Sigmoid colon (tissue), 7 donors: ENCODE measurements around the gene C18orf32. TPM values are rescaled to one million over a fixed set of nuclear protein-coding genes. Genes with fewer than 3 reads are reported as not detected.
"Not testable (repeated sequence)": the region's sequence is repeated elsewhere in the genome, so short reads cannot be mapped to it uniquely, and the experiment has no call there.

Experiments
- DNase-seq: peaks from one replicate; pipeline ENCODE4 v3.0.0-alpha.2; 2019
- H3K27ac ChIP-seq, 4 donors: fragments of 200-600 bp; sonication (generic); one replicate each; pipeline ENCODE4 v1.5.1; 2016 to 2019; ENCODE audit warnings: mild to moderate bottlenecking in 1 of 4
- H3K27me3 ChIP-seq, 3 donors: fragments of 200-600 bp; sonication (generic); one replicate each; pipeline ENCODE4 v1.5.1; 2019; ENCODE audit warnings: mild to moderate bottlenecking in 1 of 3
- H3K36me3 ChIP-seq, 4 donors: fragments of 200-600 bp; sonication (generic); one replicate each; pipeline ENCODE4 v1.5.1; 2016 to 2019
- H3K4me1 ChIP-seq, 4 donors: fragments of 200-600 bp; sonication (generic); one replicate each; pipeline ENCODE4 v1.5.1; 2017 to 2019
- H3K4me3 ChIP-seq, 4 donors: fragments of 200-600 bp; sonication (generic); one replicate each; pipeline ENCODE4 v1.5.1; 2017 to 2019; ENCODE audit warnings: mild to moderate bottlenecking in 2 of 4, moderate library complexity in 1 of 4
- H3K9me3 ChIP-seq, 4 donors: fragments of 200-600 bp in 3 of 4; sonication (generic) in 3 of 4; one replicate each; pipeline versions ENCODE4 v1.5.1 to v1.6.1; 2013 to 2019
- EP300 ChIP-seq, 4 donors: sonication (generic); formaldehyde crosslinking; IDR thresholded peaks; one replicate each; pipeline ENCODE4 v1.6.1; 2017; ENCODE audit warnings: antibody characterized with exemption in 4 of 4
- POLR2A ChIP-seq, 2 donors: fragments of 450-650 bp; IDR thresholded peaks; one replicate each; pipeline ENCODE4 v1.6.1; 2016; ENCODE audit warnings: antibody characterized with exemption in 2 of 2, mild to moderate bottlenecking in 2 of 2, moderate library complexity in 2 of 2
- POLR2AphosphoS5 ChIP-seq, 4 donors: sonication (generic); formaldehyde crosslinking; IDR thresholded peaks; one replicate each; pipeline ENCODE4 v1.6.1; 2017; ENCODE audit warnings: antibody characterized with exemption in 4 of 4
- WGBS, 2 donors: extraction: QIAGEN DNeasy Blood & Tissue Kit; methylation state at CpG; one replicate each; pipeline ENCODE4 v1.1.7; 2013; 5-methylcytosine and 5-hydroxymethylcytosine counted together
- intact Hi-C: fragments of 100-400 bp; cut with DNase I; formaldehyde crosslinking; loops from one replicate; pipeline ENCODE4 v1.15.1; 2023
- polyA plus RNA-seq, 3 donors: library from polyadenylated mRNA; stranded (reverse); fragments of 200-250 nt; gene quantifications; one replicate each; pipeline ENCODE4 v1.2.3, GENCODE V29; 2013
- total RNA-seq, 4 donors: library from RNA; depleted of rRNA; stranded (reverse); fragments of >200 nt; gene quantifications; one replicate each; pipeline ENCODE4 v1.1.0, GENCODE V29; 2016
- TF ChIP-seq, protein P1 (sequence below), 4 experiments: fragments of 450-650 bp in 3 of 4; fragments of 200-600 bp in 1 of 4; IDR thresholded peaks; one replicate each; pipeline ENCODE4 v1.5.1; 2016 to 2019; ENCODE audit warnings: antibody characterized with exemption in 4 of 4, mild to moderate bottlenecking in 3 of 4, moderate library complexity in 2 of 4
- donor health status: healthy with polysubstance abuse.
- donor health status: Bipolar disorder and iron deficiency.
- donor health status: healthy.

C18orf32 gene
- total and polyA plus RNA-seq, 7 donors = 29.1 to 68.7 (median 57.8) TPM

GRCh38 chr18:49521216-49521835, 34.3 kb upstream of the C18orf32 start:
- Histone ChIP-seq H3K27me3 (no peaks in the 10 kb centered on the region), H3K27ac (no peak overlapping the region), H3K9me3 (no peaks in the 10 kb centered on the region), H3K36me3 (no peaks in the 10 kb centered on the region), H3K4me1 (no peaks in the 10 kb centered on the region), H3K4me3 (no peak overlapping the region)
- WGBS, 2 donors = 91 to 94% methylated on average over 7 of the region's 7 CpGs
- intact Hi-C loops = no loop called here
- peak; percentile 19 for DNase-seq
- no peak for TF ChIP-seq POLR2AphosphoS5 (IDR thresholded peaks at IDR 0.05)
- TF ChIP-seq, protein P1, sequence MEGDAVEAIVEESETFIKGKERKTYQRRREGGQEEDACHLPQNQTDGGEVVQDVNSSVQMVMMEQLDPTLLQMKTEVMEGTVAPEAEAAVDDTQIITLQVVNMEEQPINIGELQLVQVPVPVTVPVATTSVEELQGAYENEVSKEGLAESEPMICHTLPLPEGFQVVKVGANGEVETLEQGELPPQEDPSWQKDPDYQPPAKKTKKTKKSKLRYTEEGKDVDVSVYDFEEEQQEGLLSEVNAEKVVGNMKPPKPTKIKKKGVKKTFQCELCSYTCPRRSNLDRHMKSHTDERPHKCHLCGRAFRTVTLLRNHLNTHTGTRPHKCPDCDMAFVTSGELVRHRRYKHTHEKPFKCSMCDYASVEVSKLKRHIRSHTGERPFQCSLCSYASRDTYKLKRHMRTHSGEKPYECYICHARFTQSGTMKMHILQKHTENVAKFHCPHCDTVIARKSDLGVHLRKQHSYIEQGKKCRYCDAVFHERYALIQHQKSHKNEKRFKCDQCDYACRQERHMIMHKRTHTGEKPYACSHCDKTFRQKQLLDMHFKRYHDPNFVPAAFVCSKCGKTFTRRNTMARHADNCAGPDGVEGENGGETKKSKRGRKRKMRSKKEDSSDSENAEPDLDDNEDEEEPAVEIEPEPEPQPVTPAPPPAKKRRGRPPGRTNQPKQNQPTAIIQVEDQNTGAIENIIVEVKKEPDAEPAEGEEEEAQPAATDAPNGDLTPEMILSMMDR (IDR thresholded peaks at IDR 0.05) = no peak
- no peak for TF ChIP-seq POLR2A (IDR thresholded peaks at IDR 0.05)
- no peak for TF ChIP-seq EP300 (IDR thresholded peaks at IDR 0.05)

DNA sequence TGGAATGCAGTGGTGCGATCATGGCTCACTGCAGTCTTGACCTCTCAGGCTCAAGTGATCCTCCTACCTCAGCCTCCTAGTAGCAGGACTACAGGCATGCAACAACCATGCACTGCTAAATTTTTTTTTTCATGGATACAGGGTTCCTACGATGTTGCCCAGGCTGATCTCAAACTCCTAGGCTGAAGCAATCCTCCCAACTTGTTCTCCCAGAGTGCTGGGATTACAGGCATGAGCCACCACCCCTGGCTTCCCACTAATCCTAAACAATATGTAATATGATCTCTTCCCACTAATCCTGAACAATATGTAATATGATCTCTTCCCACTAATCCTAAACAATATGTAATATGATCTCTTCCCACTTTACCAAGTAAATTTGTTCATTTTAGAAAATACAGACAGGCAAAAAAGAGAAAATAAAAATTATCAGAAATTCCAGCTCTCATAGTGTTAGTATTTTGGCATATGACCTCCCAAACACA, 33.7 kb upstream of the C18orf32 start:
- Histone ChIP-seq H3K36me3 (no peaks in the 10 kb centered on the region), H3K9me3 (no peaks in the 10 kb centered on the region), H3K27me3 (no peaks in the 10 kb centered on the region), H3K27ac (no peak overlapping the region), H3K4me1 (no peaks in the 10 kb centered on the region), H3K4me3 (no peak overlapping the region)
- WGBS, 2 donors = 81 to 85% methylated on average over 2 of the region's 2 CpGs
- DNase-seq = no peak
- TF ChIP-seq EP300 (IDR thresholded peaks at IDR 0.05) (no peak), POLR2A (IDR thresholded peaks at IDR 0.05) (no peak)
- TF ChIP-seq, protein P1 (IDR thresholded peaks at IDR 0.05) = no peak
- intact Hi-C loops = no loop called here

DNA sequence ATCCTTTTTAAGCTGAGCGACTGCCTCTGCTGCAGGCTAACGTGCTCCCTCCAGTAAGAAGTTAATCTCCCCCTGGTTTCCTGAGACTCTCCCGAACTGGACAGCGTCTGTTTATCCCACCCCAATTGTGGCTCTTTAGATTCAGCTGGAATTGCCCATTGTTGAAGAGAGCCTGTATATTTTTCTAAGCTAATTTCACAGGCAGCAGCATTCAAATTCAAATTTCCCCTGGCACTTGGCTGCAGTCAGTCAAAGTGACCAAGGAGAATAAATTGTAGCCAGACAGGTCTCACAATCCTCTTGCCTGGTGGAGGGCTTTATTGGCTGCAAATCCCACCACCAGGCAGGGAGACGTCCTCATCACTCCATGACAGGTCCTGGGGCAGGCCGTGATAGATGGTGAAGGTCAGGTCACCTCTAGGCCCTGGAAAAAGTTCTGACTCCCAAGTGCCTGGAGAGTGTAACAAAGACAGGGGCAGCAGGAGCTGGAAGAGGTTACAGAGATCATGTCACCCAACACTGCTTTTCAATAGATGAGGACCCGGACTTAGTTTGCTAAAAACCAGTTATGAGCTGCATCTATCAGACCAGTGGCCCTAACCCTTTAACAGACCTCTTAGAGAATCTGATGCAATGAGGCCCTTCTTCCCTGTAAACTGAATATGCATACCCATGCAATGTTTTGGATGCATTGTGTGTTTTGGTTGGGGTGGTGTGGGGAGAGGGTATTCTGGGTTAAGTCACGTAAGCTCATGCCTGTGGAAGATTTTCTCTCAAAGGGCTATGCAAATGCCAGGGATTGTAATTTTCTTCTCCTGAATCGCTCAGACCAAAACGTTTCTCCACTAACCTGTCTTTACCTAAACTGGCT, 32.3 kb upstream of the C18orf32 start:
- intact Hi-C loops = no loop called here
- Histone ChIP-seq H3K27me3 (no peaks in the 10 kb centered on the region), H3K27ac (no peak overlapping the region), H3K9me3 (no peaks in the 10 kb centered on the region), H3K36me3 (no peaks in the 10 kb centered on the region), H3K4me1 (no peaks in the 10 kb centered on the region), H3K4me3 (no peak overlapping the region)
- DNase-seq = peak; percentile 28
- no peak for TF ChIP-seq EP300 (IDR thresholded peaks at IDR 0.05)
- 86 to 90% methylated on average over 10 of the region's 10 CpGs for WGBS, 2 donors

DNA sequence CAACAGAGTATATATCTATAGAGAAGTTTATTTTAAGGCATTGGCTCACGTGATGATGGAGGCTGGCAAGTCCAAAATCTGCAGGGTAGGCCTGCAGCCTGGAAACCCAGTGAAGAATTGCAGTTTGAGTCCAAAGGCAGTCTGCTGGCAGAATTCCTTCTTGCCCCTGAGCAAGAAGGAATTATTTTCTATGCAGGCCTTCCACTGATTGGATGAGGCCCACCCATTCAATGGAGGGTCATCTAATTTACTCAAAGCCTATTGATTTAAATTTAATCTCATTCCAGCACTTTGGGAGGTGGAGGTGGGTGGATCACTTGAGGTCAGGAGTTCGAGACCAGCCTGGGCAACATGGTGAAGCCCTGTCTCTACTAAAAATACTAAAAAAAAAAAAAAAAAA, 30.4 kb upstream of the C18orf32 start:
- Histone ChIP-seq H3K9me3 (no peaks in the 10 kb centered on the region), H3K4me3 (no peak overlapping the region), H3K4me1 (no peaks in the 10 kb centered on the region), H3K27ac (no peak overlapping the region), H3K36me3 (no peaks in the 10 kb centered on the region), H3K27me3 (no peaks in the 10 kb centered on the region)
- TF ChIP-seq POLR2AphosphoS5 (IDR thresholded peaks at IDR 0.05) (no peak), EP300 (IDR thresholded peaks at IDR 0.05) (no peak), POLR2A (IDR thresholded peaks at IDR 0.05) (no peak)
- TF ChIP-seq, protein P1 (IDR thresholded peaks at IDR 0.05) = no peak
- no peak for DNase-seq
- intact Hi-C loops = no loop called here
- WGBS, 2 donors = 84 to 94% methylated on average over 2 of the region's 2 CpGs

DNA sequence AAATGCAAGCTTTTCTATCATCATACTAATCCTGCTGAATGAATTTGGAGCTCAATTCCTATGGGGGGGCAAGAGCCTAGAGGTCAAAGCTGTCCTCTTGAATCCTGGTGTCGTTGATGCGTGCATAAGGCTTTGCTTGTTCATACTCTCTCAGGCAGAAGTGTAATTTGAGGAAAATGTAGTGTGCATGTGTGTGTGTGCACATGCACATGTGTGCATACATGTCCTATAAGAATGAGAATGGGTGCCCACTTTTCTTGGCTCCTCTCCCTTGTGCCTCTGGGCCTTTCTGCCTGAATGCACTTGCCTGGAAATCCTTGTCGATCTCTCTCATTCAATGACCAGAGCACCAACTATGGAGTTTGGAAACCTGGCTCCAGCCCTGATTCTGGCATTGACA, 28.5 kb upstream of the C18orf32 start:
- Histone ChIP-seq H3K4me3 (no peak overlapping the region), H3K36me3 (no peaks in the 10 kb centered on the region), H3K27me3 (no peaks in the 10 kb centered on the region), H3K27ac (no peak overlapping the region), H3K9me3 (no peaks in the 10 kb centered on the region), H3K4me1 (no peaks in the 10 kb centered on the region)
- DNase-seq = no peak
- intact Hi-C loops = no loop called here
- WGBS, 2 donors = 92 to 98% methylated on average over 3 of the region's 3 CpGs
- TF ChIP-seq, protein P1 (IDR thresholded peaks at IDR 0.05) = no peak
- TF ChIP-seq EP300 (IDR thresholded peaks at IDR 0.05) = no peak
- TF ChIP-seq POLR2A (IDR thresholded peaks at IDR 0.05) = no peak
- no peak for TF ChIP-seq POLR2AphosphoS5 (IDR thresholded peaks at IDR 0.05)

GRCh38 chr18:49515003-49515402, 28.0 kb upstream of the C18orf32 start:
- 76 to 97% methylated on average over 5 of the region's 5 CpGs for WGBS, 2 donors

More at GRCh38 chr18:49515003-49515402, 28.0 kb upstream of the C18orf32 start:
- H3K4me1 ChIP-seq, H3K27ac ChIP-seq, H3K36me3 ChIP-seq, H3K9me3 ChIP-seq, H3K4me3 ChIP-seq, H3K27me3 ChIP-seq, DNase-seq, intact Hi-C loops: not testable (repeated sequence)
